ENCODE data around the gene RHOBTB3. TPM values are rescaled to one million over a fixed set of nuclear protein-coding genes. Genes with fewer than 3 reads are reported as not detected.
"Not testable (repeated sequence)": the region's sequence is repeated elsewhere in the genome, so short reads cannot be mapped to it uniquely, and the experiment has no call there.

Gene RHOBTB3
- polyA plus RNA-seq, 1 donor from 2014 or later, result 1.9 TPM

GRCh38 chr5:95832664-95833063 is 101.5 kb downstream of the RHOBTB3 start:
- peak overlapping the region in 1 of 3 donors; percentile 32 for H3K27ac Mint-ChIP-seq
- no peaks in the 10 kb centered on the region for H3K27me3 Mint-ChIP-seq
- H3K4me3 Mint-ChIP-seq, result peak overlapping the region in 2 of 4 donors; percentile 66 to 79
- H3K4me1 Mint-ChIP-seq, result peaks cover 32 to 37% (median 33%) of the 10 kb centered on the region in 3 donors
- H3K36me3 Mint-ChIP-seq, result no peaks in the 10 kb centered on the region
- H3K9me3 Mint-ChIP-seq, result no peaks in the 10 kb centered on the region

GRCh38 chr5:95835682-95836385 is 104.7 kb downstream of the RHOBTB3 start:
- Mint-ChIP-seq H3K4me3 (peak overlapping the region; percentile 83 to 96 (median 89)), H3K27ac (peak overlapping the region; percentile 47 to 92 (median 87)), H3K27me3 (no peaks in the 10 kb centered on the region), H3K9me3 (no peaks in the 10 kb centered on the region), H3K36me3 (no peaks in the 10 kb centered on the region), H3K4me1 (peaks cover 37 to 49% (median 47%) of the 10 kb centered on the region in 3 donors)

- H3K9me3 Mint-ChIP-seq, result no peaks in the 10 kb centered on the region
- peak overlapping the region; percentile 7 to 96 (median 89) for H3K4me3 Mint-ChIP-seq
- peak overlapping the region; percentile 47 to 92 (median 87) for H3K27ac Mint-ChIP-seq
- H3K4me1 Mint-ChIP-seq, result peaks cover 41 to 54% (median 50%) of the 10 kb centered on the region in 3 donors
- H3K27me3 Mint-ChIP-seq, result no peaks in the 10 kb centered on the region
- no peaks in the 10 kb centered on the region for H3K36me3 Mint-ChIP-seq
These were observed 105.4 kb downstream of the RHOBTB3 start for GRCh38 chr5:95836544-95836943.

GRCh38 chr5:95836971-95837370 is 105.8 kb downstream of the RHOBTB3 start:
- H3K9me3 Mint-ChIP-seq, H3K27me3 Mint-ChIP-seq, H3K36me3 Mint-ChIP-seq: not testable (repeated sequence)
- Mint-ChIP-seq H3K27ac (peak overlapping the region; percentile 47 to 92 (median 87)), H3K4me1 (peaks cover 41 to 54% (median 49%) of the 10 kb centered on the region in 3 donors), H3K4me3 (peak overlapping the region in 1 of 4 donors; percentile 88)

GRCh38 chr5:95837492-95837891 is 106.4 kb downstream of the RHOBTB3 start:
- Mint-ChIP-seq H3K27me3 (no peaks in the 10 kb centered on the region), H3K9me3 (no peaks in the 10 kb centered on the region), H3K4me3 (peak overlapping the region in 1 of 4 donors; percentile 1), H3K27ac (no peak overlapping the region), H3K36me3 (no peaks in the 10 kb centered on the region), H3K4me1 (peaks cover 39 to 54% (median 45%) of the 10 kb centered on the region in 3 donors)

GRCh38 chr5:95838001-95838520 is 106.9 kb downstream of the RHOBTB3 start:
- Mint-ChIP-seq H3K36me3 (no peaks in the 10 kb centered on the region), H3K9me3 (no peaks in the 10 kb centered on the region), H3K4me3 (no peak overlapping the region), H3K4me1 (peaks cover 38 to 51% (median 43%) of the 10 kb centered on the region in 3 donors), H3K27ac (no peak overlapping the region), H3K27me3 (no peaks in the 10 kb centered on the region)

- Mint-ChIP-seq H3K36me3 (no peaks in the 10 kb centered on the region), H3K9me3 (no peaks in the 10 kb centered on the region)
These were observed 107.4 kb downstream of the RHOBTB3 start for GRCh38 chr5:95838556-95838955.

GRCh38 chr5:95839658-95840057 is 108.5 kb downstream of the RHOBTB3 start:
- Mint-ChIP-seq H3K27ac (peak overlapping the region in 1 of 3 donors; percentile 26), H3K36me3 (no peaks in the 10 kb centered on the region), H3K4me3 (no peak overlapping the region), H3K4me1 (peaks cover 33 to 42% (median 34%) of the 10 kb centered on the region in 3 donors), H3K9me3 (no peaks in the 10 kb centered on the region), H3K27me3 (no peaks in the 10 kb centered on the region)

More at GRCh38 chr5:95838556-95838955, 107.4 kb downstream of the RHOBTB3 start:
- Mint-ChIP-seq H3K4me1 (peaks cover 41 to 53% (median 42%) of the 10 kb centered on the region in 3 donors), H3K4me3 (no peak overlapping the region), H3K27me3 (no peaks in the 10 kb centered on the region), H3K27ac (peak overlapping the region in 1 of 3 donors; percentile 27)

- Mint-ChIP-seq H3K27ac (peak overlapping the region in 2 of 3 donors; percentile 37 to 76), H3K4me3 (peak overlapping the region in 1 of 4 donors; percentile 1), H3K36me3 (no peaks in the 10 kb centered on the region), H3K9me3 (no peaks in the 10 kb centered on the region), H3K27me3 (no peaks in the 10 kb centered on the region), H3K4me1 (peaks cover 27 to 35% (median 30%) of the 10 kb centered on the region in 3 donors)
These were observed 110.0 kb downstream of the RHOBTB3 start for GRCh38 chr5:95840956-95841705.

- Mint-ChIP-seq H3K27me3 (no peaks in the 10 kb centered on the region), H3K36me3 (no peaks in the 10 kb centered on the region), H3K27ac (peak overlapping the region in 1 of 3 donors; percentile 8), H3K9me3 (no peaks in the 10 kb centered on the region), H3K4me1 (peaks cover 22 to 28% (median 26%) of the 10 kb centered on the region in 3 donors), H3K4me3 (no peak overlapping the region)
These were observed 111.0 kb downstream of the RHOBTB3 start for GRCh38 chr5:95841914-95842812.

GRCh38 chr5:95842854-95843544 is 111.9 kb downstream of the RHOBTB3 start:
- no peaks in the 10 kb centered on the region for H3K9me3 Mint-ChIP-seq
- H3K27me3 Mint-ChIP-seq, result no peaks in the 10 kb centered on the region
- peak overlapping the region; percentile 21 to 89 (median 75) for H3K4me3 Mint-ChIP-seq
- peak overlapping the region in 2 of 3 donors; percentile 6 to 43 for H3K27ac Mint-ChIP-seq
- no peaks in the 10 kb centered on the region for H3K36me3 Mint-ChIP-seq
- peaks cover 22% of the 10 kb centered on the region in 3 donors for H3K4me1 Mint-ChIP-seq

GRCh38 chr5:95843733-95844223 is 112.6 kb downstream of the RHOBTB3 start:
- Mint-ChIP-seq H3K9me3 (no peaks in the 10 kb centered on the region), H3K27me3 (no peaks in the 10 kb centered on the region), H3K27ac (peak overlapping the region in 1 of 3 donors; percentile 6), H3K4me3 (no peak overlapping the region), H3K36me3 (no peaks in the 10 kb centered on the region), H3K4me1 (peaks cover 18 to 22% (median 22%) of the 10 kb centered on the region in 3 donors)

GRCh38 chr5:95845391-95845790 is 114.3 kb downstream of the RHOBTB3 start:
- no peak overlapping the region for H3K4me3 Mint-ChIP-seq

More at GRCh38 chr5:95845391-95845790, 114.3 kb downstream of the RHOBTB3 start:
- Mint-ChIP-seq H3K9me3 (no peaks in the 10 kb centered on the region), H3K27me3 (no peaks in the 10 kb centered on the region), H3K4me1 (peaks cover 13 to 18% (median 16%) of the 10 kb centered on the region in 3 donors), H3K36me3 (no peaks in the 10 kb centered on the region), H3K27ac (no peak overlapping the region)
